ENCODE results near the gene GABARAP. TPM values are rescaled to one million over a fixed set of nuclear protein-coding genes. Genes with fewer than 3 reads are reported as not detected.

Gene GABARAP
- total and polyA plus RNA-seq, 2 of the 13 experiments (the other 11 are each of a cell fraction or from before 2014, with no cell fraction given), result 161 to 310 TPM

DNA sequence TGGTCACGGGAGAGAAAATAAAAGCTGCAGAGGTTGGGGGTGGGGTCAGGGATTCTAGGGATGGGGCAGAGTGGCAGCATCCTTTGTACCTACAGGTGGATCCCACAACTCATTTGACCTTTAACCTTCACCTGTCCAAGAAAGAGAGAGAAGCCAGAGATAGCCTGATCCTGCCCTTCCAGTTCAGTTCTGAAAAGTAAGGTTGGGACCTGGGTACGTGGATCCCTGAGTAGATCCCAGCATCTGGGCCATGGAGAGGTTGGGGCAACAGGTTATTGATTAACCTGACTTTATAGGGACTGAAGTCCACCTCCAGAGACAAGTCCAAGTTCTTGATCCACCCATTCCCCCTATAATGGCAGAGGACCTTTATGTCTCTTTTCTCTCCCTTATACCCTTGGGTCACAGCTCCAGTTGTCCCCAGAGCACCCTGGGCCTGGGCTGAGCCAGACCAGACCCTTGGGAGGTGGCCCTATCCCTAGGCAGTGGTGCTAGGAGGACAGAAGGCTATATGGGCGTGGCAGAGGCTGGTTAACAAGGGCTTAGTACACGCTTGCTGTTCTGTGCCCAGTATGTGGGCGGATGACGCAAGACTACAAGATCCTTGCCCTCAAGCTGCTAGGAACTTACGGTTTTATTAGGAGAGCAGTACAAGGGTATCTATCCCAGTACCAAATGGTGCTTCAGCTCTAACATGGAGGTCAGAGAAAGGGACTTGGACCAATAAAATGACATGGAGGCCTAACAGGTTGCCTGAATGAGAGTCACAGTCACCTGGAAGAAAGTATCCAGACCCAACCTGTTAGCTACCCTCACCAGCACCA, 16.7 kb upstream of the GABARAP start (continued):
- TF ChIP-seq PTBP1 (IDR thresholded peaks at IDR 0.05; ENCODE audit: low read depth, low read length, poor library complexity, severe bottlenecking) (no peak), RFX5 (IDR thresholded peaks at IDR 0.05; ENCODE audit: low read depth, low read length) (0 out of 2 replicates have a peak, but pooled peaks have one; percentile 17), ZC3H4 (CRISPR knock-in tag; IDR thresholded peaks at IDR 0.05; ENCODE audit: borderline replicate concordance) (0 out of 2 replicates have a peak, but pooled peaks have one; percentile 34), ZC3H13 (CRISPR knock-in tag; IDR thresholded peaks at IDR 0.05) (no peak), ISL2 (CRISPR knock-in tag; IDR thresholded peaks at IDR 0.05) (peak; percentile 50), FOSL2 (CRISPR knock-in tag; IDR thresholded peaks at IDR 0.05) (peak; percentile 54), FOXJ3 (CRISPR knock-in tag; IDR thresholded peaks at IDR 0.05; ENCODE audit: borderline replicate concordance) (no peak), ZBTB3 (CRISPR knock-in tag; IDR thresholded peaks at IDR 0.05; ENCODE audit: borderline replicate concordance, low read depth) (no peak), HNRNPL (IDR thresholded peaks at IDR 0.05; ENCODE audit: low read depth, low read length) (no peak), WIZ (CRISPR knock-in tag; IDR thresholded peaks at IDR 0.05) (no peak), SP4 (CRISPR knock-in tag; IDR thresholded peaks at IDR 0.05) (peak; percentile 75; the same call in 1 of the 2 replicates), DNMT1 (CRISPR knock-in tag; IDR thresholded peaks at IDR 0.05) (no peak)
- TF ChIP-seq, protein P1, sequence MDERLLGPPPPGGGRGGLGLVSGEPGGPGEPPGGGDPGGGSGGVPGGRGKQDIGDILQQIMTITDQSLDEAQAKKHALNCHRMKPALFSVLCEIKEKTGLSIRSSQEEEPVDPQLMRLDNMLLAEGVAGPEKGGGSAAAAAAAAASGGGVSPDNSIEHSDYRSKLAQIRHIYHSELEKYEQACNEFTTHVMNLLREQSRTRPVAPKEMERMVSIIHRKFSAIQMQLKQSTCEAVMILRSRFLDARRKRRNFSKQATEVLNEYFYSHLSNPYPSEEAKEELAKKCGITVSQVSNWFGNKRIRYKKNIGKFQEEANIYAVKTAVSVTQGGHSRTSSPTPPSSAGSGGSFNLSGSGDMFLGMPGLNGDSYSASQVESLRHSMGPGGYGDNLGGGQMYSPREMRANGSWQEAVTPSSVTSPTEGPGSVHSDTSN (CRISPR knock-in tag; IDR thresholded peaks at IDR 0.05), result no peak
- TF ChIP-seq, protein P2, sequence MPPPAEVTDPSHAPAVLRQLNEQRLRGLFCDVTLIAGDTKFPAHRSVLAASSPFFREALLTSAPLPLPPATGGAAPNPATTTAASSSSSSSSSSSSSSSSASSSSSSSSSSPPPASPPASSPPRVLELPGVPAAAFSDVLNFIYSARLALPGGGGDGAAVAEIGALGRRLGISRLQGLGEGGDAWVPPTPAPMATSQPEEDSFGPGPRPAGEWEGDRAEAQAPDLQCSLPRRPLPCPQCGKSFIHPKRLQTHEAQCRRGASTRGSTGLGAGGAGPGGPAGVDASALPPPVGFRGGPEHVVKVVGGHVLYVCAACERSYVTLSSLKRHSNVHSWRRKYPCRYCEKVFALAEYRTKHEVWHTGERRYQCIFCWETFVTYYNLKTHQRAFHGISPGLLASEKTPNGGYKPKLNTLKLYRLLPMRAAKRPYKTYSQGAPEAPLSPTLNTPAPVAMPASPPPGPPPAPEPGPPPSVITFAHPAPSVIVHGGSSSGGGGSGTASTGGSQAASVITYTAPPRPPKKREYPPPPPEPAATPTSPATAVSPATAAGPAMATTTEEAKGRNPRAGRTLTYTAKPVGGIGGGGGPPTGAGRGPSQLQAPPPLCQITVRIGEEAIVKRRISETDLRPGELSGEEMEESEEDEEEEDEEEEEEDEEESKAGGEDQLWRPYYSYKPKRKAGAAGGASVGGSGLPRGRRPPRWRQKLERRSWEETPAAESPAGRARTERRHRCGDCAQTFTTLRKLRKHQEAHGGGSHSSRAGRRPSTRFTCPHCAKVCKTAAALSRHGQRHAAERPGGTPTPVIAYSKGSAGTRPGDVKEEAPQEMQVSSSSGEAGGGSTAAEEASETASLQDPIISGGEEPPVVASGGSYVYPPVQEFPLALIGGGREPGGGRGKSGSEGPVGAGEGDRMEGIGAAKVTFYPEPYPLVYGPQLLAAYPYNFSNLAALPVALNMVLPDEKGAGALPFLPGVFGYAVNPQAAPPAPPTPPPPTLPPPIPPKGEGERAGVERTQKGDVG (CRISPR knock-in tag; IDR thresholded peaks at IDR 0.05; ENCODE audit: borderline replicate concordance), result no peak
- TF ChIP-seq, protein P3, sequence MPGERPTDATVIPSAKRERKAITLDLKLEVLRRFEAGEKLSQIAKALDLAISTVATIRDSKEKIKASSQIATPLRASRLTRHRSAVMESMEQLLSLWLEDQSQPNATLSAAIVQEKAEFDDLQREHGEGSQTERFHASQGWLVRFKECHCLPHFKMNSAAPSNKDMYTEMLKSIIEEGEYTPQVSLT (CRISPR knock-in tag; IDR thresholded peaks at IDR 0.05; ENCODE audit: borderline replicate concordance, low read depth), result no peak
- TF ChIP-seq, protein P4, sequence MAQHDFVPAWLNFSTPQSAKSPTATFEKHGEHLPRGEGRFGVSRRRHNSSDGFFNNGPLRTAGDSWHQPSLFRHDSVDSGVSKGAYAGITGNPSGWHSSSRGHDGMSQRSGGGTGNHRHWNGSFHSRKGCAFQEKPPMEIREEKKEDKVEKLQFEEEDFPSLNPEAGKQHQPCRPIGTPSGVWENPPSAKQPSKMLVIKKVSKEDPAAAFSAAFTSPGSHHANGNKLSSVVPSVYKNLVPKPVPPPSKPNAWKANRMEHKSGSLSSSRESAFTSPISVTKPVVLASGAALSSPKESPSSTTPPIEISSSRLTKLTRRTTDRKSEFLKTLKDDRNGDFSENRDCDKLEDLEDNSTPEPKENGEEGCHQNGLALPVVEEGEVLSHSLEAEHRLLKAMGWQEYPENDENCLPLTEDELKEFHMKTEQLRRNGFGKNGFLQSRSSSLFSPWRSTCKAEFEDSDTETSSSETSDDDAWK (CRISPR knock-in tag; IDR thresholded peaks at IDR 0.05), result no peak
- TF ChIP-seq, protein P5, sequence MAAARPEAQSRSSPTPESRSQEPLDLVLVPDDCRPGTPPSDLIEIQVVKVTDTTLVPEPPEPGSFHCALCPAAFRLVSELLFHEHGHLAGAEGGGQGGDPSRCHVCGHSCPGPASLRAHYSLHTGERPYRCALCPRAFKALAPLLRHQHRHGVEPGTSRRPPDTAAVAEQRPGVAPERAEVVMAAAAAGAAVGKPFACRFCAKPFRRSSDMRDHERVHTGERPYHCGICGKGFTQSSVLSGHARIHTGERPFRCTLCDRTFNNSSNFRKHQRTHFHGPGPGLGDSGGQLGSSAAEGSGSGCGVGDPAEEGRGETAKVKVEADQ (CRISPR knock-in tag; IDR thresholded peaks at IDR 0.05; ENCODE audit: borderline replicate concordance), result peak; percentile 85
- TF ChIP-seq, protein P6, sequence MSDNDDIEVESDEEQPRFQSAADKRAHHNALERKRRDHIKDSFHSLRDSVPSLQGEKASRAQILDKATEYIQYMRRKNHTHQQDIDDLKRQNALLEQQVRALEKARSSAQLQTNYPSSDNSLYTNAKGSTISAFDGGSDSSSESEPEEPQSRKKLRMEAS (IDR thresholded peaks at IDR 0.05), result 0 out of 2 replicates have a peak, but pooled peaks have one; percentile 58
- TF ChIP-seq, protein P7, sequence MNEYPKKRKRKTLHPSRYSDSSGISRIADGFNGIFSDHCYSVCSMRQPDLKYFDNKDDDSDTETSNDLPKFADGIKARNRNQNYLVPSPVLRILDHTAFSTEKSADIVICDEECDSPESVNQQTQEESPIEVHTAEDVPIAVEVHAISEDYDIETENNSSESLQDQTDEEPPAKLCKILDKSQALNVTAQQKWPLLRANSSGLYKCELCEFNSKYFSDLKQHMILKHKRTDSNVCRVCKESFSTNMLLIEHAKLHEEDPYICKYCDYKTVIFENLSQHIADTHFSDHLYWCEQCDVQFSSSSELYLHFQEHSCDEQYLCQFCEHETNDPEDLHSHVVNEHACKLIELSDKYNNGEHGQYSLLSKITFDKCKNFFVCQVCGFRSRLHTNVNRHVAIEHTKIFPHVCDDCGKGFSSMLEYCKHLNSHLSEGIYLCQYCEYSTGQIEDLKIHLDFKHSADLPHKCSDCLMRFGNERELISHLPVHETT (CRISPR knock-in tag; conservative IDR thresholded peaks at IDR 0.05), result peak; percentile 44; the same call in 1 of the 2 replicates
